Panc1 (cell line): ENCODE results near the gene KCNF1.

Experiments
- TCF7L2 ChIP-seq: IDR thresholded peaks from 2 replicates; pipeline ENCODE4 v1.6.1; 2011; ENCODE audit warnings: mild to moderate bottlenecking, low read depth, low read length, inconsistent platforms
- TF ChIP-seq, protein P1 (sequence below): fragments of 450-650 bp; IDR thresholded peaks from 2 replicates; pipeline ENCODE4 v1.5.1; 2017; ENCODE audit warnings: mild to moderate bottlenecking
- TF ChIP-seq, protein P2 (sequence below), 2 experiments: IDR thresholded peaks; 2 replicates each; pipeline ENCODE4 v1.6.1; 2011 to 2012; ENCODE audit warnings: low read depth in 2 of 2, control low read depth in 1 of 2, low read length in 1 of 2, mild to moderate bottlenecking in 1 of 2, moderate library complexity in 1 of 2; ENCODE audit not compliant: insufficient read depth in 1 of 2

DNA sequence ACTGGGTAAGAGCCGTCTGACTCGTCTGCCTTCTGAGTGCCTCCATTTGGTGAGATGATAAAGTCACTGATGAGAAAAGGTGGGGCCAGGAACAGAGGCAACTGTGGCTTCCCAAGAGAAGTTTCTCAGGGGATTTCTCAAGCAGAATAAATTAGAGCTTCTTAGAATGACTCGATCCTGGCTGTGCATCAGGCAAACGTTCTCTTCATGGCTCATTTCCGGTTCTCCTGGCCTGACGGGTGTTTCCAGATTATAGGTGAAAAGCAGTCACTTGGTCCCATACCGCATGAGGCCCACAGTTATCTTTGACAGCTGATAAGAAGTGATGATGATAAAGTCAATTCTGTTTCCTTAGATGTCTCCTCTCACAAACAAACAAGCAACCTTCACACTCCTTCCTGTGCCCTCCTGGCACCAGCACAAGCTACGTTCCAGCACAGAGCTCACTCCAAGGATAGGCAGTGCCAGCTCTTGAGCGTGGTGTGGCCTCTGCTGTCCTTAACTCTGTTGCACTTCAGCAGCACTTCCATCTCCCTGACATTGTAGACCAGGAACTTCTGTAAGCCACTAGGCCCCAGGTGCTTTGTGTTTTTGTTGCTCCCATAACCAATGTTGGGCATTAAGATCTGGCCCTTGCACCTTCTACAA, 37.8 kb upstream of the KCNF1 start:
- TF ChIP-seq, protein P1, sequence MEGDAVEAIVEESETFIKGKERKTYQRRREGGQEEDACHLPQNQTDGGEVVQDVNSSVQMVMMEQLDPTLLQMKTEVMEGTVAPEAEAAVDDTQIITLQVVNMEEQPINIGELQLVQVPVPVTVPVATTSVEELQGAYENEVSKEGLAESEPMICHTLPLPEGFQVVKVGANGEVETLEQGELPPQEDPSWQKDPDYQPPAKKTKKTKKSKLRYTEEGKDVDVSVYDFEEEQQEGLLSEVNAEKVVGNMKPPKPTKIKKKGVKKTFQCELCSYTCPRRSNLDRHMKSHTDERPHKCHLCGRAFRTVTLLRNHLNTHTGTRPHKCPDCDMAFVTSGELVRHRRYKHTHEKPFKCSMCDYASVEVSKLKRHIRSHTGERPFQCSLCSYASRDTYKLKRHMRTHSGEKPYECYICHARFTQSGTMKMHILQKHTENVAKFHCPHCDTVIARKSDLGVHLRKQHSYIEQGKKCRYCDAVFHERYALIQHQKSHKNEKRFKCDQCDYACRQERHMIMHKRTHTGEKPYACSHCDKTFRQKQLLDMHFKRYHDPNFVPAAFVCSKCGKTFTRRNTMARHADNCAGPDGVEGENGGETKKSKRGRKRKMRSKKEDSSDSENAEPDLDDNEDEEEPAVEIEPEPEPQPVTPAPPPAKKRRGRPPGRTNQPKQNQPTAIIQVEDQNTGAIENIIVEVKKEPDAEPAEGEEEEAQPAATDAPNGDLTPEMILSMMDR = no peak
- TF ChIP-seq TCF7L2 = no peak
- TF ChIP-seq, protein P2, sequence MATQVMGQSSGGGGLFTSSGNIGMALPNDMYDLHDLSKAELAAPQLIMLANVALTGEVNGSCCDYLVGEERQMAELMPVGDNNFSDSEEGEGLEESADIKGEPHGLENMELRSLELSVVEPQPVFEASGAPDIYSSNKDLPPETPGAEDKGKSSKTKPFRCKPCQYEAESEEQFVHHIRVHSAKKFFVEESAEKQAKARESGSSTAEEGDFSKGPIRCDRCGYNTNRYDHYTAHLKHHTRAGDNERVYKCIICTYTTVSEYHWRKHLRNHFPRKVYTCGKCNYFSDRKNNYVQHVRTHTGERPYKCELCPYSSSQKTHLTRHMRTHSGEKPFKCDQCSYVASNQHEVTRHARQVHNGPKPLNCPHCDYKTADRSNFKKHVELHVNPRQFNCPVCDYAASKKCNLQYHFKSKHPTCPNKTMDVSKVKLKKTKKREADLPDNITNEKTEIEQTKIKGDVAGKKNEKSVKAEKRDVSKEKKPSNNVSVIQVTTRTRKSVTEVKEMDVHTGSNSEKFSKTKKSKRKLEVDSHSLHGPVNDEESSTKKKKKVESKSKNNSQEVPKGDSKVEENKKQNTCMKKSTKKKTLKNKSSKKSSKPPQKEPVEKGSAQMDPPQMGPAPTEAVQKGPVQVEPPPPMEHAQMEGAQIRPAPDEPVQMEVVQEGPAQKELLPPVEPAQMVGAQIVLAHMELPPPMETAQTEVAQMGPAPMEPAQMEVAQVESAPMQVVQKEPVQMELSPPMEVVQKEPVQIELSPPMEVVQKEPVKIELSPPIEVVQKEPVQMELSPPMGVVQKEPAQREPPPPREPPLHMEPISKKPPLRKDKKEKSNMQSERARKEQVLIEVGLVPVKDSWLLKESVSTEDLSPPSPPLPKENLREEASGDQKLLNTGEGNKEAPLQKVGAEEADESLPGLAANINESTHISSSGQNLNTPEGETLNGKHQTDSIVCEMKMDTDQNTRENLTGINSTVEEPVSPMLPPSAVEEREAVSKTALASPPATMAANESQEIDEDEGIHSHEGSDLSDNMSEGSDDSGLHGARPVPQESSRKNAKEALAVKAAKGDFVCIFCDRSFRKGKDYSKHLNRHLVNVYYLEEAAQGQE (IDR thresholded peaks at IDR 0.05; ENCODE audit: insufficient read depth in 1 of 2, low read depth in 2 of 2, low read length in 1 of 2) = no peak
